GM10847 (cell line): ENCODE measurements around the gene TBC1D14.

ENCODE experiments used
- POLR2A ChIP-seq: IDR thresholded peaks from 2 replicates; pipeline ENCODE4 v1.6.1; 2011; ENCODE audit not compliant: insufficient read length; ENCODE audit errors: extremely low read depth

The TBC1D14 gene

GRCh38 chr4:6887591-6888371 lies 21.8 kb upstream of the TBC1D14 start:
- TF ChIP-seq POLR2A: no peak

- TF ChIP-seq POLR2A: no peak
Observed at GRCh38 chr4:6888506-6889071, 21.0 kb upstream of the TBC1D14 start.

GRCh38 chr4:6889101-6889735 lies 20.4 kb upstream of the TBC1D14 start:
- TF ChIP-seq POLR2A: no peak

DNA sequence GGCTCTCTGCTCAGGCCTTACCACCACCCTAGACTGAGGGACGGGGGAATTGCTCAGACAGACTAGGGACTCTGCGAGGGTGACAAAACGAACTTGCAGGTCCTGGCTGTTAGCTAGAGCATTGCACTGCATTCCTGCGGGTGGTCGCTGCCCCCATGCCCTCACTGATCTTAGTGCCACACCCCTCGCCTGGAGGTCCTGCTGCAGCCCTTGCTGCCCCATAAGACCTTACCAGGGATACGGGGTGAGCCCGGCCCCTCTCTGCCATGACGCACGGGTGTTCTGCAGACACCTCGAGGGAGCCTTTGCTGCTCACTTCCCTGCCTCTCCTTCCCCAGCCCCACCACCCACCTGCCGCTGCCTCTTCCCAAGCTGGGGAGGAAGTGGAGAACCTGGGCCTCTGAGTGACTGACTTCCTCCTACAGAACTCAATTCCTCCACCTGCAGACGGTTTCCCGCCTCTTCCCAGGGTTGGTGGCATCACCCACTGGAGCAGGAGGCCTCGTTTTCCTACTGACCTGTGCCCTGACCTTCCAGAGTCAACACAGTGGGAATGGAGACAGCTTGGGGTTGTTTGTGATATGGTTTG lies 19.8 kb upstream of the TBC1D14 start:
- no peak for TF ChIP-seq POLR2A

GRCh38 chr4:6890358-6890757 lies 19.3 kb upstream of the TBC1D14 start:
- no peak for TF ChIP-seq POLR2A

- no peak for TF ChIP-seq POLR2A
Observed at GRCh38 chr4:6891436-6892170, 18.0 kb upstream of the TBC1D14 start.

DNA sequence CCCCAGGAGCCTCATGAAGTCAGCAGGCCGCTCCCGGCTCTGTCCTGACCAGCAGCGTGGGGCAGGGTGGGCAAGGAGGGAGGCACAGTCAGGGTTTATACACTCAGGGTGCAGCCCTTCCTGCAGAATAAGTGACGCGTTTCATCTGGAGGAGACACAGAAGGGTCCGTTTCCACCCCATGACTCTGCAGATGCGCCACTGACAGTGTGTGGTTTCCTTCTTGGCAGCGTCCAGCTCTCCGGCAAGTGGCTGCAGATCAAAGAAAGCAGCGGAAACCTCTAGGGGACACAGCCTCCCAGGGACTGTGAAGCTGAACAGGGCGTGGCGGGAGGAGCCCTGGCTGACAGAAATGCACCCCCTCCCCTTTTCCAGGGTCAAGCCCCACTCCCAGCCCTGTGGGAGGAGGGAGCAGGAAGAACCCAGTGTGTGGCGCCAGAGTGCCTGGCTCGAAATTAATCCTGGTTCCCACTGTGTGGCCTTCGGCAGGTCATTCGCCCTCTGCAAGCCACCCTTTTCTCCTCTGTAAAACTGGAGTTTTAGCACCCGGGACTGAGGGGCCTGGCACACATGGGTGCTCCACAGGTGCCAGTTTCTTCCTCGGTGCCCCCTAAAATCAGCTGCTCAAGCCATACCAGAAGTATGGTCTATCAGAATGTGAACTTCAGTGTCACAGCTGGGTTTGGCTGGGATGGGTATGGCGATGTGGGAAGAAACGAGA lies 17.3 kb upstream of the TBC1D14 start:
- no peak for TF ChIP-seq POLR2A

DNA sequence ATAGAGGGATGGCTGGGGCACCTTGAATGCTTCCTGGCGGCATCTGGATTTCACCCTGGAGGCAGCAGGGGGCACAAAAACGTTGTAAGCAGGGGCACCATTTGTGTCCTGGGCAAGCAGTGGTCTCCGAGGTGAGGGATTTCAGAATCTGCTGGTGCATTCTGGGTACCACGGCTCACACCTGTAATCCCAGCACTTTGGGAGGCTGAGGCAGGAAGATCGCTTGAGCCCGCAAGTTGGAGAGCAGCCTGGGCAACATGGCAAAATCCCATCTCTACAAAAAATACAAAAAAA lies 16.8 kb upstream of the TBC1D14 start:
- no peak for TF ChIP-seq POLR2A

- no peak for TF ChIP-seq POLR2A
Observed at GRCh38 chr4:6893449-6894085, 16.1 kb upstream of the TBC1D14 start.

DNA sequence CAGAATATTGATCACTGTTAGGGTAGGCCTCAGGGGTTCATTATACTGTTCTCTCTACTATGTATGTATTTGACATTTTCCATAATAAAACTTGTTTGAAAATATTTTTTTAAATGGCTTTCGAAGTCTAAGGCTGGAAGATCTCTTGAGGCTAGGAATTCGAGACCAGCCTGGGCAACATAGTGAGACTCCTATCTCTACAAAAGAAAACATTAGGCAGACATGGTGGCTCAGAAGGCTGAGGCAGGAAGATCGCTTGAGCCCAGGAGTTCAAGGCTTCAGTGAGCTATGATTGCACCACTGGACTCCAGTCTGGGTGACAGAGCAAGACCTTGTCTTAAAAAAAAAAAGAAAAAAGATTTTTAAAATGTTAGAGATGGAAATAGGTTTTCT lies 15.5 kb upstream of the TBC1D14 start:
- no peak for TF ChIP-seq POLR2A

DNA sequence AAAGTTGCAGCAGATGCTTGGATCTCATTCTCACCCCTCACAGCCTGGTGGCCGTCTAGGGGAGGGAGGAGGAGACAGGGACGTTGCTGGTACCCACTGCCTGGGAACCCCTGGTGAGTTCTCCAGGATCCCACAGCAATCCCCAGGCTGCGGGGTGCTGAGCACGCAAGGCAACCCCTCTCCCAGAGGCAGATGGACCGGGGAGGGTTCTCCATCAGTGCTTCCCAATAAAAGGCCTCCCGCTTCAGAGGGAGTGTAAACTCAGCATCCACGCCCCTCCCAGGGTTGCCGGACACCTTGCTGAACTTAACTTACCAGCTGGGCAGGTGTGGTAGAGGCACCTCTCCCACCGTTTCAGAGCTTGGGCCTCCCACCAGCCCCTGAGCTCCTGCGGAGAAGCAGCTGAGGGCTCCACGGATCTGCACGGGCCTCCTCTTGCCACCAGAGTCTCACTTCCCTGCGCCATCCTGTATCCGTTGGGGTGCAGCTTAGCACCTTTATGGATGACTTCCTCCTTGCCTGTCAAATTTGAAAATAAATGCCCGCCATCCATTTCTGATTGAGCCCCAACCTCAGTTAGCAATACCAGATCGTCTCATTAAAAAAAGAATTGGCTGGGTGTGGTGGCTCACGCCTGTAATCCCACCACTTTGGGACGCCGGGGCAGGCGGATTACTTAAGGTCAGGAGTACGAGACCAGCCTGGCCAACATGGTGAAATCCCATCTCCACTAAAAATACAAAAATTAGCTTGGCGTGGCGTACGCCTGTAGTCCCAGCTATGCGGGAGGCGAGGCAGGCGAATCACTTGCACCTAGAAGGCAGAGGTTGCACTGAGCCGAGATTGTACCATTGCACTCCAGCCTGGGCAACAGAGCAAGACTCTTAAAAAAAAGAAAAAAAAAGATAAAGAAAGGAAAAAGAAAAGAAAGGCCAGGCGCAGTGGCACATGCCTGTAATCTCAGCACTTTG lies 14.8 kb upstream of the TBC1D14 start:
- TF ChIP-seq POLR2A: no peak

GRCh38 chr4:6896035-6896434 lies 13.6 kb upstream of the TBC1D14 start:
- no peak for TF ChIP-seq POLR2A

DNA sequence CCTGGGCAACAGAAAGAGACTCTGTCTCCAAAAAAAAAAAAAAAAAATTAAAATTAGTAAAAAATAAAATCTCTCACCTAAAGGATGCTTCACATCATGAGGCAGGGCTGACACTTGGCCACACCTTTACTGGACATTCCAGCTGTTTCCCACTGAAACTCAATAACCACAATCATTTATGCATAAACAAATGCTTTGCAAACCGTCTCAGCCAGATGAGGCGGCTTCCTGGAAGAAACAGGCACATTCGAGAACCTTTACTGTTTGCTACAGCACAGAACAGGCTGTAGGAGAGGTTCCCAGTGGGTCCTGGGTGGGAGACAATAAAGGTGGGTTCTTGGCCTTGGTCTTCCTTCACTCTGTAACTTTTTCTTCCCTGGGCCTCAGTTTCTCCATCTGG lies 10.9 kb upstream of the TBC1D14 start:
- no peak for TF ChIP-seq POLR2A
